KG1 (cell line): ENCODE results near the gene OSBPL3.

Experiments
- DNase-seq: peaks from one replicate; lab custom pipeline; 2025; lab: John Stamatoyannopoulos, UW

Gene OSBPL3

GRCh38 chr7:24951441-24951980, 28.5 kb downstream of the OSBPL3 start:
- no peak for DNase-seq

DNA sequence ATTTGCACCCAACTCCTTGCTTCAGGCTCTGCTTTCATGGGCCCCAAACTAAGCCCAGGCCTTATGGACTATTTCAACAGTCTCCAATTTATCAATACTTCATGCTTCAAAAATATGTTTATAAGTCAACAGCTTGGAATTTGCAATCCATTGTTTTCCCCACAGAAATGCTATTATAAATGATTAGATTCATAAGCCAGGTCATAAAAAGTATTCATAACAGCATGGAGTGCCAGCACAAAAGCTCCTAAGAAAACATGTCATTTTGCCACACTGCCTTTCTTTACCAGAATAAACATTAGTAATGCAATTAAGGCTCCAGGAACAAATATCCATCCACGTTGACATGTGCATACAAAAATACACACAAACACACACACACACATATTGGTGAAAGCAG, 30.1 kb downstream of the OSBPL3 start:
- no peak for DNase-seq

DNA sequence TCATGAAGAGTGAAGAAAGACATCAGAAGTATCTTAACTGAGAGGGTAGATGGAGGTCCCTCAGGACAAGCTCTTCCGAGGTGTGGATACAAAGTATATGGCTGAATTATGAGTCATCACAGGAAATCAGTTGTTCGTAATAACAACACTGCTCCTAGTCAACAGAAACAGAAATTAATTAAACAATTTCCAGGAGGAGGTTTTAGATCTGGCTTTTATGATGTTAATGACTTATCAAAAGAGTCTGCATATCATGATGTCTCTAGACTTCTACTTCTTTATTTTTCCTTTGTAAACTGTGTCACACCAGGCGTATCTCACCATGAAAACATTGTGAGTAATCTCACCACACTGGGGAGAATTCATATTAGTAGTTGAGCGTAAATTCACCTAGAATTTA, 31.2 kb downstream of the OSBPL3 start:
- DNase-seq = no peak

DNA sequence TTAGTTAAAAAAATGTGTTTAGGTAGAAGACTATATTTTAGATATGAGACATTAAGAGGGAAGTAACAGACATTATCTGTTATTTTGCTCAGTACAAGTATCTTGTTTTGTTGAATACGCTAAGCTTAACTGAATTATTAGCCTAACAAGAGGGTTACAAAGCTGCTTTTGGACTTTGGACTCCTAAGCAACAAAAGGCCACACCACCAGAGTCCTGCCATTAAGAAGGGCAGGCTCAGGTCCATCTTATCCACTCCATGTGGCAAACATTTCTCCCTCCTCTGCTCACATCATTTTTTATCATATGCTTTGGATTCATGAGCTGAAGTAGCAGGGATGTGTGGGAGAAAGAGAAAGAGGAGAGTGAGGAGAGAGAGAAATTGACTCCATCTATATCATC, 33.5 kb downstream of the OSBPL3 start:
- DNase-seq = no peak

- DNase-seq = no peak
Observed at GRCh38 chr7:24945899-24946298, 34.1 kb downstream of the OSBPL3 start.

DNA sequence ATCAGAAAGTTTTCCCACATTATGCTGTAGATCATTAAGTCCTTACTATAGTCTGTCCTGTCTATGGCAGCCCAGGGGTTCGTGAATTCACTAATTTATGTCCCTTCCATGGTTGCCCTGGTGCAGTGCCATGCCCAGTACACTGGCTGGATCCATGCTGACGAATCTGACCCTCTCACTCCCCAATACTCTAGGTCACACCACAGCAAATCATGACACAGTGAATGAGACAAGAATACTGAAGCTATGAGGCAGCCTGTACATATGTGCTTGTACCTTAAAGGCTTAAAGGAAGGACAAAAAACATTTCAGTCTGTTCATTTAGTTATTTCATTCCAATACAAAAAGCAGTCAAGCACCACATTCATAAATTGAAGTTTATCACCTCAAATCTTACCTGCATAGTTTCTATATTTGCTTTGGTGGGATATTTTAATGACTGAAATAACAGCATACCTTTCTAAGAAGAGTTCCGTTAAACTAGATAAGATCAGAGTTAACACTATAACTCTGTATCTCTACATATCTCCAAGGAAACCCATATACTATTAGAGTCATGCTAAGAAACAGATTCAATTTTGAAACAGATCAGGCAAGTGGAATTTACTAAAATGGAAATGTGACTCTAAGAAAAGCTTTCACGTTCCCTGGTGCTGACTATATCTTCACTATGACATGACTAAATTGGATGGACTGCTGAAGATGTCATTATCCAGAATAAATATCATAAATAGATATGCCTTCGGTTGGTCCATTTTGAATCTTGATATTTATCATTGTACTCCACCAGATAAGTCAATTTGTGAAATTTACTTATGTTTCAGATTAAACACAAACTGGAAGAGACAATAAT, 36.7 kb downstream of the OSBPL3 start:
- DNase-seq = no peak

DNA sequence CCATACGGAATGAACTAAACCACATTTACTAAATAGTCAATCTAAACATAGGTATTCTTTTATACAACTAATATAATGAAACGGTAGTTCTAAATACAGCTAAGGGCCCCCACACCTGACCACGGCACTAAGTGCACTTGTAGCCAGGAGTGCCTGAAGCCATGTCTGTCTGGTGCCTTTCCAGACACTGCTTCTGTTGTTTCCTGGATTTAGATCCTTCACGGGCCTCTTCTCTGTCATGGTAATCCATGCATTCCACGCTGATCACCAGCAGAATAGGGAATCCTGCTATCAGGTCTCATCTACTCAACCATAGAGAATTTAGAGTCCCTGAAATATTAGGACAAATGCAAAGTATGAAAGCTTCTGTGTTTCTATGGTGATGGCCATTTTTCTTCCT, 37.8 kb downstream of the OSBPL3 start:
- no peak for DNase-seq

DNA sequence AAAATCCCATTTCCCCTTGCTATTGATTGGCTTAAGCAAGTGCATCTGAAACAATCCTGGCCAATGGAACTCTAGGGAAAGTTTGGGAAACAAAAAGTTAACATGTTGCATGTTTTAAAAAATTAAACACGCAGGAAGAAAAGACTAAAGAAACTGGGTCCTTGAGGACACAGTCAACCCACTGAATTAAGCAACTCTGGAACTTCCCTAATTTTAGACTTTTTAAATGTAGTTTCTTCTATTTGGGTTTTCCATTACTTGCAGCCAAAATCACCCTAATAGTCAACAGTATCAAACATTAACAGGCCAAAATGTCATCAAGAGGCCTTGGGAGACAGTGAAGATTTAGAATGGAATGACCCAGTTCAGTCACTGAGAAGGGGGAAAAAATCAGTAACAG, 40.6 kb downstream of the OSBPL3 start:
- DNase-seq = no peak

DNA sequence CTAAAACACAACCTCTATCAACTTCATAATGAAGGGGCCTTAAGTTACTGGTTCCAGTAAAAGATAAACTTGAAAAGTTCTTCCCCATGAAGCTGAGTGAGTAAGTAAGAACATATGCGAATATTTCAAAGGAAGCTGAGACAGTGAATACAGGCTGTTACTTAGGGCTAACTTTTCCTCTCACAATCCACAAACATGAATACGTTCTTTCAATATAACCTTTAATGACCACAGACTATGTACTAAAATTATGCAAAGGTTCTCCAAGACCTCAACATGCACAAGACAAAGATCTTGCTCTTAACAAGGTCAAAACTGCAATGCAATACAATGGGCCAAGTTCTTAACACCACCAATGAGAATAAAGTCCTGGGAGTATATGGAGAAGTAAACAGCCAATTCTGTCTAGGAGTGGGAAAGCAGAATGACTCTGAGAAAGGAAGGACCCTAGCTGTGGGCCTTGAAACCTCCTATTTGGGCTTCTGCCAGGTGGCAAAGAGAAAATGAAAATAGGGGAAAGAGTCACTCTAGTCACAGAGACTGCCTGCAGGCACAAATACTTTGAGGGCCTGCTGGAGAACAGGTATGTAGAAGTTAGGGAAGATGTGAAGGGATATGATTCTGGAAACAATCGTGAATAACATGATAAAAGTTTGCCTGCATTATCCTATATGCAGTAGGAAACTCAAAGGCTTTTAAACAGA, 43.7 kb downstream of the OSBPL3 start:
- DNase-seq = no peak

- no peak for DNase-seq
Observed at GRCh38 chr7:24933298-24933697, 46.7 kb downstream of the OSBPL3 start.

DNA sequence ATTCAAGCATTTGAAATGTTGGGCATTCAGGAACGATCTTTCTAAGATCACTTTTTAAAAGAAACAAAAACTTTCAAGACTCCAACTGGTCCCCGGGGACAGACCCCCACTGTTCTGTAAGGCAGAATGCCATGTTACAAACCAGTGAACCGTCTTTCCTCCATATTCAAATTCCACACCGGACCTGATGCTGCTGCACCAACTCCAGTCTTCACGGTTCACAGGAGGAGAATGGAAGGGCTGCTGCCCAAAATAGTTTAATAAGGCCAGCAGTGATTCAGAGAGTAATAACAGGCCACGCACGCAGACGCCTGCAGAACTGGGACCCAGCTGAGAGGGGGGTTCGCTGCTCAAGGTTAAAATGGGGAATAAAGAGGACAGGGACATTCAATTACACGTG, 47.2 kb downstream of the OSBPL3 start:
- no peak for DNase-seq

GRCh38 chr7:24932389-24932788, 47.6 kb downstream of the OSBPL3 start:
- no peak for DNase-seq

GRCh38 chr7:24931844-24932243, 48.1 kb downstream of the OSBPL3 start:
- DNase-seq = no peak

GRCh38 chr7:24930856-24931255, 49.1 kb downstream of the OSBPL3 start:
- no peak for DNase-seq

DNA sequence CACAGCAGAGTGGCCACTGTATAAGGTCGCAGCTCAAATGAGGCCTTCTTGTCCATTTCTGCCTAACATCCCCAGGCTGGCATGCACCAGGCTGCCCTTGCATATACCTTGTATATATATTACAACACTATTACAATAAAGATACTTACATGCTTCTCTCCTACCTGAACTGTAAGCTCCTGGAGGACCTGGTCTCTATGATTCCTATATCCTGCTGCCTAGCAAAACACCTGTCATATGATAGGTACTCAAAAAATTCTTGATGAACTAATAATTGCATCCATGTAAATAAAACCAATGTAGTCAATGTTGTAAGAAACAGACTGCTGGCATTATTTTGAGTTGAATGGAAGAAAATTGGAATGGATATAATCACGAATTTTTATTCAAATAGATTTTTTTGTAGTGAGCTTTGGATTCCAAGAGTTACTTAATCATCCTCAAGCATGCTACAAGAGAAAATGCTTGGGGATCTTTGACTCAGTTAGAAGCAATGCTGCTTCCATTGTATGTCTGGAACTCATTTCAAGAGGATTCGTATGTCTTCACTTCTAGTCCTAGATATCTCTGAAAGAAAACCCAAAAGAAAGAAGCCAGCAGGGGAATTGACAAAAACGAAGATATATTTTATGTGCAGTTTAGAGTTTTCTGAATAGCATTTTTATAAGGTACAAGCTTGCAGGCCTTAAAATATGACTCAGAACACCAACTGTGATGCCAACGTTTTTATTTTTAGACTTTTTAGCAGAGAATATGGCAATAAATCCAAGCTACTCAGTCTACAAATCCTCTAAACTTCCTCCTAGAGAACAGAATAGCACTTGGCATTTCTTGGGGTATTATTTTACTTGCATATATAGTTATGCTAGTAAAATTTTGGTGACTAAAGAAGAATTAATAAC, 53.1 kb downstream of the OSBPL3 start:
- no peak for DNase-seq

DNA sequence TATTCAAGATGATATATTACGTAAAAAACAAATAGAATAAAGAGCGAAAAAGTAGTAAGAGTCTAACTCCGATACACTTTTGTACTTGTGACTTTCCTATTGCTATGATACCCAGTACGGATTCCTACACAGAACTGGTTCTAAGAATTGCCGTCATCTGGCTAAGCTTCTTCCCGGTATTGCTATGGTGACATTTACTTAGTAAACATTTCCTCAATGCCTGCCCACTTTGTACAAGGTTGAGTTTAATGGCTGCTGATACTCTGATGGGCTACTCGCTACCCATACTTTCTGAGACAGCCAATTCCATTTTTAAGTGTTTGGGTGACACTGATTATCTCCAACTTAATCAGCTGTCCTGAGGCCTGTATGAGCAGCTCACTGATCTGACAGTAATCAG, 55.6 kb downstream of the OSBPL3 start:
- no peak for DNase-seq

GRCh38 chr7:24923172-24923865, 56.7 kb downstream of the OSBPL3 start:
- no peak for DNase-seq

GRCh38 chr7:24922099-24922773, 57.7 kb downstream of the OSBPL3 start:
- no peak for DNase-seq

DNA sequence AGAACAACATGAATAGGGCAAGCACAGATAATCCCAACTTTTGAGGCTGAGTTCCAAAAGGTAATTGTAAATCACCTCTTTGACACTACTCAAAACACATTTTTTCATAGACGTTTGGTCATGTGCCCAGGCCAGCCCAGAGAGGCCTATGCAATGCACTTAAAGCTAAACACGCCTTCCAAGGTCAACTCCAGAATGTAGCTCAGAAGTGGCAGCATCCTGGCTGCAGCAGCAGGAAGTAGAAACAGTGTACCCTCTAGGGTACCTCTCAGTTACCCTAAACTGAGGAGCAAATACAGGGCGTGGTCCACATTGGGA, 58.7 kb downstream of the OSBPL3 start:
- DNase-seq = no peak

GRCh38 chr7:24920451-24921361, 59.3 kb downstream of the OSBPL3 start:
- DNase-seq = no peak
